ENCODE measurements around the gene SLCO3A1. TPM values are rescaled to one million over a fixed set of nuclear protein-coding genes. Genes with fewer than 3 reads are reported as not detected.

The SLCO3A1 gene
- total RNA-seq, 1 donor = 5.4 TPM

GRCh38 chr15:92105611-92106010 lies 252.1 kb downstream of the SLCO3A1 start:
- H3K79me2 ChIP-seq (ENCODE audit: insufficient read depth, low read length) = no peaks in the 10 kb centered on the region
- H3K9me3 ChIP-seq (ENCODE audit: low read depth, low read length) = no peaks in the 10 kb centered on the region
- H2AFZ ChIP-seq (ENCODE audit: low read length) = no peak overlapping the region
- H3K4me1 ChIP-seq (ENCODE audit: insufficient read depth, low read length) = no peaks in the 10 kb centered on the region
- no peak for TF ChIP-seq CTCF (IDR thresholded peaks at IDR 0.05; ENCODE audit: extremely low read depth, low read depth, low read length)
- H3K4me2 ChIP-seq (ENCODE audit: insufficient read depth, low read length) = no peak overlapping the region
- no peak for DNase-seq (ENCODE audit: insufficient read length, low spot score, missing footprints)
- no peak overlapping the region for H3K4me3 ChIP-seq (ENCODE audit: insufficient read depth, low read length)
- H3K27me3 ChIP-seq (ENCODE audit: insufficient read depth, low read length) = no peaks in the 10 kb centered on the region
- H3K36me3 ChIP-seq (ENCODE audit: insufficient read depth, low read length) = no peaks in the 10 kb centered on the region
- no peak overlapping the region for H3K27ac ChIP-seq (ENCODE audit: low read depth, low read length)
- no peaks in the 10 kb centered on the region for H4K20me1 ChIP-seq (ENCODE audit: insufficient read depth, low read length)

- H2AFZ ChIP-seq (ENCODE audit: low read length) = no peak overlapping the region
- no peaks in the 10 kb centered on the region for H3K36me3 ChIP-seq (ENCODE audit: insufficient read depth, low read length)
- no peak overlapping the region for H3K4me3 ChIP-seq (ENCODE audit: insufficient read depth, low read length)
- DNase-seq (ENCODE audit: insufficient read length, low spot score, missing footprints) = no peak
- TF ChIP-seq CTCF (IDR thresholded peaks at IDR 0.05; ENCODE audit: extremely low read depth, low read depth, low read length) = no peak
- H3K27me3 ChIP-seq (ENCODE audit: insufficient read depth, low read length) = no peaks in the 10 kb centered on the region
- peaks cover 6% of the 10 kb centered on the region for H3K4me1 ChIP-seq (ENCODE audit: insufficient read depth, low read length)
- peaks cover 3% of the 10 kb centered on the region for H4K20me1 ChIP-seq (ENCODE audit: insufficient read depth, low read length)
- no peaks in the 10 kb centered on the region for H3K79me2 ChIP-seq (ENCODE audit: insufficient read depth, low read length)
- no peak overlapping the region for H3K27ac ChIP-seq (ENCODE audit: low read depth, low read length)
- H3K4me2 ChIP-seq (ENCODE audit: insufficient read depth, low read length) = no peak overlapping the region
- H3K9me3 ChIP-seq (ENCODE audit: low read depth, low read length) = no peaks in the 10 kb centered on the region
These were observed 254.0 kb downstream of the SLCO3A1 start for GRCh38 chr15:92107510-92107909.

GRCh38 chr15:92109191-92109873 lies 255.8 kb downstream of the SLCO3A1 start:
- no peak for DNase-seq (ENCODE audit: insufficient read length, low spot score, missing footprints)
- Histone ChIP-seq H3K4me1 (ENCODE audit: insufficient read depth, low read length) (peaks cover 6% of the 10 kb centered on the region), H2AFZ (ENCODE audit: low read length) (no peak overlapping the region), H3K4me2 (ENCODE audit: insufficient read depth, low read length) (no peak overlapping the region), H3K79me2 (ENCODE audit: insufficient read depth, low read length) (no peaks in the 10 kb centered on the region), H3K27ac (ENCODE audit: low read depth, low read length) (no peak overlapping the region), H3K36me3 (ENCODE audit: insufficient read depth, low read length) (no peaks in the 10 kb centered on the region), H3K9me3 (ENCODE audit: low read depth, low read length) (no peaks in the 10 kb centered on the region), H4K20me1 (ENCODE audit: insufficient read depth, low read length) (peaks cover 4% of the 10 kb centered on the region), H3K4me3 (ENCODE audit: insufficient read depth, low read length) (no peak overlapping the region), H3K27me3 (ENCODE audit: insufficient read depth, low read length) (no peaks in the 10 kb centered on the region)
- TF ChIP-seq CTCF (IDR thresholded peaks at IDR 0.05; ENCODE audit: extremely low read depth, low read depth, low read length) = no peak

GRCh38 chr15:92111291-92111690 lies 257.8 kb downstream of the SLCO3A1 start:
- no peak overlapping the region for H3K4me2 ChIP-seq (ENCODE audit: insufficient read depth, low read length)
- H4K20me1 ChIP-seq (ENCODE audit: insufficient read depth, low read length) = peaks cover 4% of the 10 kb centered on the region
- no peaks in the 10 kb centered on the region for H3K9me3 ChIP-seq (ENCODE audit: low read depth, low read length)
- H3K36me3 ChIP-seq (ENCODE audit: insufficient read depth, low read length) = no peaks in the 10 kb centered on the region
- H3K4me3 ChIP-seq (ENCODE audit: insufficient read depth, low read length) = no peak overlapping the region
- no peaks in the 10 kb centered on the region for H3K27me3 ChIP-seq (ENCODE audit: insufficient read depth, low read length)
- DNase-seq (ENCODE audit: insufficient read length, low spot score, missing footprints) = no peak
- peaks cover 6% of the 10 kb centered on the region for H3K4me1 ChIP-seq (ENCODE audit: insufficient read depth, low read length)
- no peak for TF ChIP-seq CTCF (IDR thresholded peaks at IDR 0.05; ENCODE audit: extremely low read depth, low read depth, low read length)
- H2AFZ ChIP-seq (ENCODE audit: low read length) = no peak overlapping the region
- no peaks in the 10 kb centered on the region for H3K79me2 ChIP-seq (ENCODE audit: insufficient read depth, low read length)
- no peak overlapping the region for H3K27ac ChIP-seq (ENCODE audit: low read depth, low read length)
